Measurements from ENCODE around the gene SCAND1.

SCAND1 gene

GRCh38 chr20:35950093-35950492 is 4.2 kb downstream of the SCAND1 start:
- DNase-seq (ENCODE audit: insufficient read length, low spot score) (no peak), FAIRE-seq (no peak)
- no peak for TF ChIP-seq POLR2A (IDR thresholded peaks at IDR 0.05; ENCODE audit: low read depth, low read length)

DNA sequence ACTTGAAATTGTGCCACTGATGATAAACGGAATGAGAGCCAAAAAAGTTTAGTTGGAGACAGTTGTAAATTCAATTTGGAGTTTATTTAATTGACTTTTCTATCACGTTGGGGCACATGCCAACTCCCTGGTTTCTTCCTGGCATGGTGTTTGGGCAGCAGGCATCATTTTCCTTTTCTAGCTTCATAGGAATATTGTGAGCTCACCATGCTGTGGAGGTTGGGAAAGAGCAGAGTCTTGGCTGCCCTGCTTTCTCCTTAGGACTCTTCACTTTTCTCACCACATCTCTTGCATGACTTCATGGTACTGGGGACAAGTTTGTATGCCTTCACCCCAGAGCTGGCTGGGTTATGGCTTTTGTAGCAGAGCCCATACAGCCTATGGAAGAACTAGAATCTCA is 6.4 kb downstream of the SCAND1 start:
- no peak for FAIRE-seq
- DNase-seq (ENCODE audit: insufficient read length, low spot score): no peak
- TF ChIP-seq POLR2A (IDR thresholded peaks at IDR 0.05; ENCODE audit: low read depth, low read length): no peak

DNA sequence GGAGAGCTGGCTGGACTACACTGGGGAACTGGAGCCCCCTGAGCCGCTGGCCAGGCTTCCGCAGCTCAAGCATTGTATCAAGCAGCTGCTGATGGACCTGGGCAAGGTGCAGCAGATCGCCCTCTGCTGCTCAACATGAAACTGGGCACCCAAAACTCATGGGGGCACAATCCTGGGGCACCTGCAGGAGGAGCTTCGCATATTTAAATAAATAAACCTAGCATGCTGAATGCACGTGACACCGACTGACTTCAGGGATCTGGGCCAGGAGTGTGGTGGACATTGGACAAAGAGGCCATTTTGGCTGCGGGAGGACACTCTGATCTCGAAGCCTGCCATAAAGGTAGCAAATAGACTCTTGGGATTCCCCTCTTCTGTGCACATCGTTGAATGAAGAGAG is 6.8 kb downstream of the SCAND1 start:
- DNase-seq (ENCODE audit: insufficient read length, low spot score) (peak; percentile 36), FAIRE-seq (no peak)
- TF ChIP-seq POLR2A (IDR thresholded peaks at IDR 0.05; ENCODE audit: low read depth, low read length): no peak

GRCh38 chr20:35942243-35942642 is 12.1 kb downstream of the SCAND1 start:
- DNase-seq (ENCODE audit: insufficient read length, low spot score): no peak

GRCh38 chr20:35941620-35942019 is 12.7 kb downstream of the SCAND1 start:
- no peak for FAIRE-seq
- no peak for TF ChIP-seq POLR2A (IDR thresholded peaks at IDR 0.05; ENCODE audit: low read depth, low read length)
- no peak for DNase-seq (ENCODE audit: insufficient read length, low spot score)

More at GRCh38 chr20:35942243-35942642, 12.1 kb downstream of the SCAND1 start:
- TF ChIP-seq POLR2A (IDR thresholded peaks at IDR 0.05; ENCODE audit: low read depth, low read length): no peak
- FAIRE-seq: no peak

DNA sequence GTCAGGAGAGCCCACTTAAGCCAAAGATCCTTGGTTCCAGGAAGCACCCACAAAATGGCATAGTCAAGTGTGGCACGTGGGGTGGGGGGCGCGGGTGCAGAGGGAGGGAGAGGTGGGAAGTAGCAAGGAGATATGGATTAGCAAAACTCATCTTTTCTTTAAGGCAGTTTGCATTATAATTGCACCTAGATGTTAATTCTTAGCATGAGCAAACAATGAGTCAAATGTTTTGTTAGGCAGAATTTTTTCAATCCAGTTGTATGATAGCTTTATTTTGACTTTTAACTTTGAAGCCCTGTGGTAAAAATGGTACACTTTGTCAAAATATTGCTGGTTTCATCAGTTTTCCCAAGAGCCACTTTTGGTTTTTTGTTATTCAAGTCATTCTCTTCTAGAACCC is 15.0 kb downstream of the SCAND1 start:
- DNase-seq (ENCODE audit: insufficient read length, low spot score): no peak
- TF ChIP-seq POLR2A (IDR thresholded peaks at IDR 0.05; ENCODE audit: low read depth, low read length): no peak
- no peak for FAIRE-seq

- TF ChIP-seq POLR2A (IDR thresholded peaks at IDR 0.05; ENCODE audit: low read depth, low read length): no peak
- no peak for FAIRE-seq
- no peak for DNase-seq (ENCODE audit: insufficient read length, low spot score)
These were observed 20.3 kb downstream of the SCAND1 start for GRCh38 chr20:35934050-35934449.

GRCh38 chr20:35929301-35929700 is 25.0 kb downstream of the SCAND1 start:
- TF ChIP-seq POLR2A (IDR thresholded peaks at IDR 0.05; ENCODE audit: low read depth, low read length): no peak
- no peak for DNase-seq (ENCODE audit: insufficient read length, low spot score)
- no peak for FAIRE-seq

- FAIRE-seq: no peak
- no peak for TF ChIP-seq POLR2A (IDR thresholded peaks at IDR 0.05; ENCODE audit: low read depth, low read length)
- no peak for DNase-seq (ENCODE audit: insufficient read length, low spot score)
These were observed 33.8 kb downstream of the SCAND1 start for GRCh38 chr20:35920523-35920922.

DNA sequence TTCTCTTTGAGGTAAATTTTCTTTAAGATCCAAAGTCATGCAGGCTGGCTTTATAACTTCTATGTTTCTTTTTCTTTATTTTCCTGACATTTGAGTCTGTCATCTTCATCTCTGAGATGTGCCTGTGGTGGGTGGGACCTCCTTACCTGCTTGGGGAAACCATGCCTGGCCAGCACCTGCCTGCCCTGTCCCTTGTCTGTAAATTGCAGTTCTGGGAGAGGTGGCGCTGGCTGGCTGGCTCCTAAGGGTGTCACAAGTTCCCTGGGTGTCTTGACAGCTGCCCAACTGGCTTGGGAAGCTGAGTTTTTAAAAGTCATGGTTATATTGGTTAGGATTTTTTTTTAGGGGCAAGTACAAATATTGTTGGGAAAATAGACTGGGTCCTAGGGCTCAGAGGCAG is 36.3 kb downstream of the SCAND1 start:
- no peak for FAIRE-seq
- DNase-seq (ENCODE audit: insufficient read length, low spot score): no peak
- TF ChIP-seq POLR2A (IDR thresholded peaks at IDR 0.05; ENCODE audit: low read depth, low read length): no peak

GRCh38 chr20:35917077-35917476 is 37.2 kb downstream of the SCAND1 start:
- DNase-seq (ENCODE audit: insufficient read length, low spot score) (no peak), FAIRE-seq (no peak)
- TF ChIP-seq POLR2A (IDR thresholded peaks at IDR 0.05; ENCODE audit: low read depth, low read length): no peak

GRCh38 chr20:35912881-35913280 is 41.4 kb downstream of the SCAND1 start:
- no peak for DNase-seq (ENCODE audit: insufficient read length, low spot score)
- no peak for FAIRE-seq
- no peak for TF ChIP-seq POLR2A (IDR thresholded peaks at IDR 0.05; ENCODE audit: low read depth, low read length)

DNA sequence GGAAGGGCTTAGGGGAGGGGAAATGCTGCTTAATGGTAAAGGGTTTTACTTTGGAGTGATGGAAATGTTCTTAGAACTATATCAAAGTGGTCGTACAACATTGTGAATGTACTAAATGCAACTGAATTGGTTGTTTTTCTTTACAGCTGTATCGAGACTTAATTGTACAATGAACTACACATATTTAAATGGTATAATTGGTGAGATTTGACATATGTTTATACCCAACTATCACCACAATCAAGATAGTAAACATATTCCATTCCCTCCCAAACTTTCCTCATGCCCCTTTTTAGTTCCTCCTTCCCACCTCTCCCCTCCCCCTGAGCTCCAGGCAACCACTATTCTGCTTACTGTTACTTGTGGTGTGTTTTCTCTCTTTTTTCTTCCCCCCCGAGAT is 44.0 kb downstream of the SCAND1 start:
- no peak for FAIRE-seq
- no peak for TF ChIP-seq POLR2A (IDR thresholded peaks at IDR 0.05; ENCODE audit: low read depth, low read length)
- no peak for DNase-seq (ENCODE audit: insufficient read length, low spot score)

DNA sequence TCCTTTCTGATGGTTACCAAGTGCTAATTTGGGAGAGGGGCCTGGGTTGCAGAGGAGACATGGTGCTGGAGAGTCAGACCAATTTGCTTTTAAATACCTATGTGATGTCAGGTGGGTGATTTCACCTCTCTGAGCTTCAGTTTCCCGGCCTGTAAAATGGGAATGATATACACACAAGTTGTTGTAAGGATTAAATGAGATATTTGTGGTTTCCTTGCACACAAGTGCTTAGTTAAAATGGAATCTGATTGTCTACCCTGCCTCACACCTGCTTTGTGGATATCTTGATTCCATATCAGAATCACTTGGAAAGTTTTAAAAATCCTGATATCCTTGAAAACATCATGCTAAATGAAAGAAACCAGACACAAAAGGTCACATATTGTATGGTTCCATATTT is 44.5 kb downstream of the SCAND1 start:
- DNase-seq (ENCODE audit: insufficient read length, low spot score) (no peak), FAIRE-seq (no peak)
- TF ChIP-seq POLR2A (IDR thresholded peaks at IDR 0.05; ENCODE audit: low read depth, low read length): no peak

DNA sequence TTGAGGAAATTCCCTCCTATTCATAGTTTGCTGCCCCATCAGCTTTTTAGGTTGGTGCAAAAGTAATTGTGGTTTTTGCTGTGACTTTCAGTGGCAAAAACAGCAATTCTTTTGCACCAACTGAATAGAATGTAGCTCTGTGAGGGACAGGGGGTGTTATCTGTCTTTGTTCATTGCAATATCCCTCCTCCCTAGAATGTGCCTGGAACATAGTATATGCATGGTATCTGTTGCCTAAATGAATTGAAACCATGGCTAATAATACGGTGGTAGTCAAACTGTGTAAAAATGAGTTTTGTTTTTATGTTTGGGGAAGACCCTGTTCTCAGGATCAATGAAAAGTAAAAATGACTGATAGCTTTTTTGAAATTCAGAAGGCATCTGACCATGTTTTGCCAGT is 45.1 kb downstream of the SCAND1 start:
- DNase-seq (ENCODE audit: insufficient read length, low spot score) (no peak), FAIRE-seq (no peak)
- TF ChIP-seq POLR2A (IDR thresholded peaks at IDR 0.05; ENCODE audit: low read depth, low read length): no peak

DNA sequence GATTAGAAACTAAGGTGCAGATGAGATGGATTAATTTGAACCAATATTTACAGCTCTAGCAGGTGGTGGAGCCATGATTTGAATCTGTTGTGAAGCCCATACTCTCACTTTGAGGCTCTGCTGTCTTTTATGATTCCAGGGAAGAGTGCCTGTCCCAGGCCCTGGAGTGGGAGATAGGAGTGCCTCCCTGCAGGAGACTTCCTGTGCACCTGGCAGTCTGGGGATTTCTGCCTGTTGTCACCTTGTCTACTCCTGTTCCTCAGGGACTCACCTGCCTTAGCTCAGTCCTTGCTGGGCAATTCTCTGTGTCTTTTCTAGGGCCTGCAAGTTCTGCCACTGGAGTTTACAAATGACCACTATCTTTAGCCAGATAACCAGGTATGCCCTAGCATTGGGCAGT is 46.3 kb downstream of the SCAND1 start:
- DNase-seq (ENCODE audit: insufficient read length, low spot score) (no peak), FAIRE-seq (no peak)
- TF ChIP-seq POLR2A (IDR thresholded peaks at IDR 0.05; ENCODE audit: low read depth, low read length): no peak

Measured in H54 (cell line).